ENCODE data around the gene KDM7A. TPM values are rescaled to one million over a fixed set of nuclear protein-coding genes. Genes with fewer than 3 reads are reported as not detected.

KDM7A gene
- total RNA-seq, 4 donors from 2014 or later: 38.0 to 59.3 (median 38.8) TPM

DNA sequence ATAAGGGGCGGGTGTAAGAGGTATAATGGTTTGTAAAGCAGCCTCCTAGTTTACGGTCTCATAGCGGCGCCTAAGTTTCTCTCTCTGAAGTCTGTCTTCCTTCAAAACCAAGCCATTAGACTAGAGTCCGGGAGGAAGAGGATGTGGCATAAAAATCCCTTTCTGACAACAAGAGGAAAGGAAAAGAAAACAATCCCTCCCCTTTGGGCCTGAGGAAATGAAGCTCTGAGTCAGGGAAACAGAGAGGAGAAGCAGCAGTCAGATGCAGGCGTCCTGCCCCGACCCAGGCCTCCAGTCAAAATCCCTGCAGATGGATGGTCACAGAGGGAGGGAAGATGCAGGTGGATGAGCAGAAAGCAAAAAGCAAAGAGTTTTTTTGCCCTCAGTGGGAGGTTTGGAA is 137.7 kb downstream of the KDM7A start:
- H3K36me3 ChIP-seq: peaks cover 0 to 71% (median 0%) of the 10 kb centered on the region in 3 donors
- DNase-seq: peak in 1 of 3 donors; percentile 6
- H3K4me1 ChIP-seq: no peaks in the 10 kb centered on the region
- H3K27me3 ChIP-seq: no peaks in the 10 kb centered on the region
- no peak overlapping the region for H3K27ac ChIP-seq
- TF ChIP-seq POLR2A (IDR thresholded peaks at IDR 0.05): no peak
- TF ChIP-seq, protein P1, sequence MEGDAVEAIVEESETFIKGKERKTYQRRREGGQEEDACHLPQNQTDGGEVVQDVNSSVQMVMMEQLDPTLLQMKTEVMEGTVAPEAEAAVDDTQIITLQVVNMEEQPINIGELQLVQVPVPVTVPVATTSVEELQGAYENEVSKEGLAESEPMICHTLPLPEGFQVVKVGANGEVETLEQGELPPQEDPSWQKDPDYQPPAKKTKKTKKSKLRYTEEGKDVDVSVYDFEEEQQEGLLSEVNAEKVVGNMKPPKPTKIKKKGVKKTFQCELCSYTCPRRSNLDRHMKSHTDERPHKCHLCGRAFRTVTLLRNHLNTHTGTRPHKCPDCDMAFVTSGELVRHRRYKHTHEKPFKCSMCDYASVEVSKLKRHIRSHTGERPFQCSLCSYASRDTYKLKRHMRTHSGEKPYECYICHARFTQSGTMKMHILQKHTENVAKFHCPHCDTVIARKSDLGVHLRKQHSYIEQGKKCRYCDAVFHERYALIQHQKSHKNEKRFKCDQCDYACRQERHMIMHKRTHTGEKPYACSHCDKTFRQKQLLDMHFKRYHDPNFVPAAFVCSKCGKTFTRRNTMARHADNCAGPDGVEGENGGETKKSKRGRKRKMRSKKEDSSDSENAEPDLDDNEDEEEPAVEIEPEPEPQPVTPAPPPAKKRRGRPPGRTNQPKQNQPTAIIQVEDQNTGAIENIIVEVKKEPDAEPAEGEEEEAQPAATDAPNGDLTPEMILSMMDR (IDR thresholded peaks at IDR 0.05): no peak
- no peak overlapping the region for H3K4me3 ChIP-seq
- no peaks in the 10 kb centered on the region for H3K9me3 ChIP-seq

DNA sequence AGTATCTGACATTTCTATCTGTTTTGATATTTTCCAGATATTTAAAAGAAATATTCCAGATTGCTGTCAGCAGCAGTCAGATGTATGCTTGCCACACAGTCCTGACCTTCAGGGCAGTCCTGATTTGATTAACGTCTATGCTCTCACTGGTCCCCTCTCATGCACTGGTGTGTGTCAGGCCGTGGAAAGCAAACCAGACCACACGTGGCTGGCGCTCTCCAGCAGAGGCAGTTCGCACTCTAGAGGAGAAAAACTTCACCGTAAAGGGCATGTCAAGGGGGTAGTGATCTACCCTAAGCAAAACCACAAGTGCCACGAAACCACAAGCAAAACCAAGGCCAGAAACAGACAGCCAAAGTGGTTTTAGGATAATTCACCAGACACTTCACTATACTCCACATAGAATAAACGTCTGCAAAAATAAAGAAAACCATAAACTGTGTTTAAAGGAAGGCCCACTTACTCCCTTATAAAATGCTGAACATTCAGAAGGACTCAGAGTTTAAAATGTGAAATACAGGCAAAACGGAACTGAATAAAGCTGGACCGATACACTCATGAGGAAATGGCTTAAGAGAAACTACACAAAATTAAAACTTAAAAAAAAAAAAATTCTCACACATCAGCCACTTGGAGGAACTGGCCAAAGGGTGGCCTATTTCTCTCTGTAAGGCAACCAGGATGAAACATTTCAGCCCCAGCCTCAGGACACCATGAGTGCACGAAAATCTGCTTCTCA is 140.4 kb downstream of the KDM7A start:
- TF ChIP-seq, protein P1 (IDR thresholded peaks at IDR 0.05): no peak
- no peak for TF ChIP-seq POLR2A (IDR thresholded peaks at IDR 0.05)
- Histone ChIP-seq H3K27ac (no peak overlapping the region), H3K4me3 (no peak overlapping the region), H3K9me3 (no peaks in the 10 kb centered on the region), H3K4me1 (no peaks in the 10 kb centered on the region), H3K27me3 (no peaks in the 10 kb centered on the region), H3K36me3 (peaks cover 0 to 66% (median 0%) of the 10 kb centered on the region in 3 donors)
- peak in 1 of 3 donors; percentile 15 for DNase-seq

DNA sequence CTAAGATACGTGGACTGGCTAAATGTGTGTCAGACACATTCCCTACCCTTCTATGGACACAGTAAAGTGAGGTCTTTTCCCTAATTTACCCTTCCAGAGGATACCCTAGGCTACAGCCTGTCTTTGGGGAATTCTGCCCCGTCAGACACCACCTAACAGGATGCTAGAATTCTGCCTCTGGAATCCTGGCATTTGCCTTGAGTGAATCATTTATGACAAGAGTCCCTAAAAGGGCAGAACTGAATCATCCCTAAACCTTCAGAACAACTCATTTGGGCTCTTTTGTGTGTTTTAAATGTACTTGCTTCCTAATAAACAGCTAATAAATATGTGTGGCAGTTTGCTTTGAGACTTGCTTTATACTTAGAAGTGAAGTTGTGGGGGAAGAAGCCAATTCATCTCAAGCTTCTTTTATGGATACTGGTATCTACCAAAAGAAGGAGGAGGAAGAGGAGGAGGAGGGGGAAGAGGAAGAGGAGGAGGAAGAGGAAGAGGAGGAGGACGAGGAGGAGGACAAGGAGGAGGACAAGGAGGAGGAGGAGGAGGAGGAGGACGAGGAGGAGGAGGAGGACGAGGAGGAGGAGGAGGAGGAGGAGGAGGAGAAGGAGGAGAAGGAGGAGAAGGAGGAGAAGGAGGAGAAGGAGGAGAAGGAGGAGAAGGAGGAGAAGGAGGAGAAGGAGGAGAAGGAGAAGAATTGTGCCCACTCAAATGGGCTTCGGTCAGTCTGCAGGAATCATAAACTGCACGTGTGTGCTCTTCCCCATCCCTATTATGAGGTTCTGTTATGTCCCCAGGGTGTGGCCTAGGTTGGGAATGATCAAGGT is 141.2 kb downstream of the KDM7A start:
- no peak for DNase-seq
- H3K4me3 ChIP-seq: no peak overlapping the region
- TF ChIP-seq POLR2A (IDR thresholded peaks at IDR 0.05): no peak
- TF ChIP-seq, protein P1 (IDR thresholded peaks at IDR 0.05): no peak
- no peaks in the 10 kb centered on the region for H3K27me3 ChIP-seq
- no peaks in the 10 kb centered on the region for H3K9me3 ChIP-seq
- no peak overlapping the region for H3K27ac ChIP-seq
- no peaks in the 10 kb centered on the region for H3K4me1 ChIP-seq
- peaks cover 0 to 68% (median 0%) of the 10 kb centered on the region in 3 donors for H3K36me3 ChIP-seq

Small RNAs within 50 kb of the gene (small RNA-seq; reads per million reads assigned to genes)
- gene RF00019 (0 reads per million in 2 donors), gene RNU6-797P (0 reads per million in 2 donors)

Other genes starting within 250 kb of the KDM7A start
- gene PARP12, start 114.0 kb downstream of the KDM7A start, total RNA-seq: 100 to 1,000 TPM; 121 to 184 (median 156) TPM
- gene SLC37A3, start 221.5 kb upstream of the KDM7A start, total RNA-seq: 100 to 1,000 TPM in 2 of 4 donors, 10 to 100 TPM in 2; 45.4 to 124 (median 98.9) TPM
- 10 to 100 TPM in 2 of 4 donors, 1 to 10 TPM in 2; 7.4 to 18.6 (median 10.1) TPM for gene RAB19, start 227.1 kb upstream of the KDM7A start, total RNA-seq

Data from Peyer's patch (tissue), 4 donors.